Fibroblast of mammary gland (primary cell): Measurements from ENCODE around the gene RAB31.

Experiments
- DNase-seq: peaks from one replicate; pipeline ENCODE4 v3.0.0-alpha.2; 2010; ENCODE audit warnings: low read depth
- H3K4me3 ChIP-seq: 2 replicates; pipeline ENCODE4 v1.5.1; 2011; ENCODE audit warnings: low read depth, mild to moderate bottlenecking, low read length, moderate library complexity; ENCODE audit not compliant: control insufficient read depth
- CTCF ChIP-seq: conservative IDR thresholded peaks from 2 replicates; pipeline ENCODE4 v1.5.1; 2011; ENCODE audit warnings: low read depth, low read length, inconsistent platforms; ENCODE audit not compliant: control insufficient read depth, insufficient read depth

Gene RAB31

GRCh38 chr18:9711361-9712129 is 3.4 kb downstream of the RAB31 start:
- no peak for DNase-seq
- no peak for TF ChIP-seq CTCF
- no peak overlapping the region for H3K4me3 ChIP-seq

GRCh38 chr18:9712130-9712577 is 4.1 kb downstream of the RAB31 start:
- H3K4me3 ChIP-seq = no peak overlapping the region
- no peak for TF ChIP-seq CTCF
- DNase-seq = no peak

GRCh38 chr18:9712611-9713010 is 4.5 kb downstream of the RAB31 start:
- no peak overlapping the region for H3K4me3 ChIP-seq
- no peak for TF ChIP-seq CTCF
- no peak for DNase-seq

- no peak for DNase-seq
- no peak overlapping the region for H3K4me3 ChIP-seq
- TF ChIP-seq CTCF = no peak
Observed at GRCh38 chr18:9714266-9715087, 6.4 kb downstream of the RAB31 start.

- no peak for TF ChIP-seq CTCF
- DNase-seq = no peak
Observed at GRCh38 chr18:9715088-9715343, 6.9 kb downstream of the RAB31 start.

GRCh38 chr18:9715978-9716774 is 8.1 kb downstream of the RAB31 start:
- TF ChIP-seq CTCF = no peak
- DNase-seq = no peak
- no peak overlapping the region for H3K4me3 ChIP-seq

More at GRCh38 chr18:9715088-9715343, 6.9 kb downstream of the RAB31 start:
- no peak overlapping the region for H3K4me3 ChIP-seq
